IMR-90 (cell line): ENCODE results near the gene PLCB4. TPM values are rescaled to one million over a fixed set of nuclear protein-coding genes. Genes with fewer than 3 reads are reported as not detected.

Source experiments
- ATAC-seq: fragments of 200-7000 bp; cut with Tn5 transposase; 2 replicates; pipeline ENCODE4 v1.9.1; 2020; ENCODE audit warnings: low read depth, mild to moderate bottlenecking, moderate library complexity
- BruUV-seq: library from RNA; stranded (reverse); fragments of 400-500 nt; replicated peaks from 2 replicates; lab custom pipeline; 2021; lab: Mats Ljungman, UMichigan
- CTCF ChIA-PET: fragments of 300-600 bp; formaldehyde crosslinking; extraction: SDS; loops from one replicate; lab custom pipeline; 2021; ENCODE audit warnings: antibody characterized with exemption; lab: Yijun Ruan, JAX
- POLR2A ChIA-PET: fragments of 300-600 bp; sonication (Branson Sonifier 250); formaldehyde crosslinking; loops from one replicate; lab custom pipeline; 2022; ENCODE audit warnings: antibody characterized with exemption; ENCODE audit not compliant: unreplicated experiment; lab: Charles Lee
- DNase-seq: peaks from one replicate; pipeline ENCODE4 v3.0.0; 2013
- H2AFZ ChIP-seq: replicated peaks from 2 replicates; pipeline ENCODE3; 2013; ENCODE audit warnings: low read length, mild to moderate bottlenecking; ENCODE audit not compliant: poor library complexity
- H2AK5ac ChIP-seq: 2 replicates; pipeline ENCODE4 v1.6.1; 2013; ENCODE audit warnings: low read depth, low read length, inconsistent platforms
- H2AK9ac ChIP-seq: replicated peaks from 2 replicates; pipeline ENCODE3; 2013; ENCODE audit warnings: mild to moderate bottlenecking, low read depth, low read length, moderate library complexity; ENCODE audit not compliant: poor library complexity
- H2BK120ac ChIP-seq: 2 replicates; pipeline ENCODE4 v1.6.1; 2013; ENCODE audit warnings: low read depth, low read length, inconsistent platforms
- H2BK15ac ChIP-seq: 3 replicates; pipeline ENCODE4 v1.6.1; 2013; ENCODE audit warnings: low read depth, low read length, inconsistent platforms
- H2BK20ac ChIP-seq: 2 replicates; pipeline ENCODE4 v1.6.1; 2013; ENCODE audit warnings: low read depth, mild to moderate bottlenecking, inconsistent platforms, low read length, moderate library complexity
- H2BK5ac ChIP-seq: 2 replicates; pipeline ENCODE4 v1.6.1; 2013; ENCODE audit warnings: mild to moderate bottlenecking, low read depth, low read length, inconsistent platforms; ENCODE audit not compliant: poor library complexity, severe bottlenecking
- H3K14ac ChIP-seq: replicated peaks from 2 replicates; pipeline ENCODE4 v1.6.1; 2013; ENCODE audit warnings: low read depth, low read length, inconsistent platforms
- H3K18ac ChIP-seq: 2 replicates; pipeline ENCODE4 v1.6.1; 2013; ENCODE audit warnings: low read depth, low read length, control low read depth
- H3K23ac ChIP-seq: 2 replicates; pipeline ENCODE4 v1.6.1; 2013; ENCODE audit warnings: low read depth, low read length, inconsistent platforms
- H3K27ac ChIP-seq: 2 replicates; pipeline ENCODE4 v1.5.1; 2013; ENCODE audit warnings: mild to moderate bottlenecking, control low read depth, low read length; ENCODE audit not compliant: insufficient read depth
- H3K27me3 ChIP-seq: 2 replicates; pipeline ENCODE4 v1.6.1; 2013; ENCODE audit warnings: low read length; ENCODE audit not compliant: control insufficient read depth, insufficient read depth
- H3K36me3 ChIP-seq: 2 replicates; pipeline ENCODE4 v1.6.1; 2013; ENCODE audit warnings: low read length, mixed read lengths; ENCODE audit not compliant: control insufficient read depth, insufficient read depth
- H3K4ac ChIP-seq: 2 replicates; pipeline ENCODE4 v1.6.1; 2013; ENCODE audit warnings: low read depth, low read length, inconsistent platforms
- H3K4me1 ChIP-seq: 2 replicates; pipeline ENCODE4 v1.6.1; 2013; ENCODE audit warnings: low read length, mixed read lengths; ENCODE audit not compliant: control insufficient read depth, insufficient read depth
- H3K4me2 ChIP-seq: 2 replicates; pipeline ENCODE4 v1.6.1; 2013; ENCODE audit warnings: low read depth, mild to moderate bottlenecking, control low read depth, low read length, moderate library complexity
- H3K4me3 ChIP-seq: 2 replicates; pipeline ENCODE4 v1.5.1; 2013; ENCODE audit warnings: low read depth, mild to moderate bottlenecking, control low read depth, low read length, moderate library complexity; ENCODE audit not compliant: insufficient read depth
- H3K56ac ChIP-seq: 2 replicates; pipeline ENCODE4 v1.6.1; 2013; ENCODE audit warnings: low read length, inconsistent platforms; ENCODE audit not compliant: insufficient read depth; ENCODE audit errors: extremely low read depth
- H3K79me1 ChIP-seq, 2 experiments: 2 replicates each; pipeline ENCODE4 v1.6.1; 2013; ENCODE audit warnings: low read length in 2 of 2, inconsistent platforms in 1 of 2, low read depth in 1 of 2
- H3K9ac ChIP-seq: 2 replicates; pipeline ENCODE4 v1.6.1; 2013; ENCODE audit warnings: low read depth, low read length, control low read depth
- H3K9me1 ChIP-seq: 2 replicates; pipeline ENCODE4 v1.6.1; 2013; ENCODE audit warnings: low read length, inconsistent platforms; ENCODE audit not compliant: insufficient read depth
- H3K9me3 ChIP-seq: 2 replicates; pipeline ENCODE4 v1.6.1; 2013; ENCODE audit warnings: low read length; ENCODE audit not compliant: control insufficient read depth, insufficient read depth
- H4K20me1 ChIP-seq: 2 replicates; pipeline ENCODE4 v1.6.1; 2013; ENCODE audit warnings: low read length, inconsistent platforms; ENCODE audit not compliant: insufficient read depth
- H4K5ac ChIP-seq: 2 replicates; pipeline ENCODE4 v1.6.1; 2013; ENCODE audit warnings: mild to moderate bottlenecking, low read depth, low read length, control low read depth
- H4K8ac ChIP-seq, 2 experiments: 2 replicates each; pipeline ENCODE4 v1.6.1; 2013; ENCODE audit warnings: low read depth in 2 of 2, low read length in 2 of 2, control low read depth in 1 of 2, inconsistent platforms in 1 of 2
- H4K91ac ChIP-seq: 2 replicates; pipeline ENCODE4 v1.6.1; 2013; ENCODE audit warnings: low read depth, low read length, inconsistent platforms; ENCODE audit not compliant: insufficient read depth
- BHLHE40 ChIP-seq: fragments of 150-350 bp; IDR thresholded peaks from 2 replicates; pipeline ENCODE4 v1.6.1; 2016; ENCODE audit warnings: mild to moderate bottlenecking, low read depth, low read length
- CEBPB ChIP-seq: IDR thresholded peaks from 2 replicates; pipeline ENCODE4 v1.6.1; 2012; ENCODE audit warnings: low read depth, low read length, improper control_type of control experiment
- CHD1 ChIP-seq: IDR thresholded peaks from 2 replicates; pipeline ENCODE4 v1.6.1; 2012; ENCODE audit warnings: low read depth, low read length, improper control_type of control experiment
- FOS ChIP-seq: fragments of 150-350 bp; IDR thresholded peaks from 2 replicates; pipeline ENCODE4 v1.6.1; 2016; ENCODE audit warnings: low read depth, low read length
- MAFK ChIP-seq: IDR thresholded peaks from 2 replicates; pipeline ENCODE4 v1.6.1; 2012; ENCODE audit warnings: low read depth, low read length, improper control_type of control experiment
- MAZ ChIP-seq: IDR thresholded peaks from 2 replicates; pipeline ENCODE4 v1.6.1; 2012; ENCODE audit warnings: low read depth, mild to moderate bottlenecking, low read length, improper control_type of control experiment, moderate library complexity, borderline replicate concordance
- MXI1 ChIP-seq: IDR thresholded peaks from 2 replicates; pipeline ENCODE4 v1.6.1; 2012; ENCODE audit warnings: low read depth, mild to moderate bottlenecking, low read length, moderate library complexity, borderline replicate concordance
- NFE2L2 ChIP-seq: fragments of 150-350 bp; IDR thresholded peaks from 2 replicates; pipeline ENCODE4 v1.6.1; 2016; ENCODE audit warnings: low read depth, mild to moderate bottlenecking, low read length
- POLR2A ChIP-seq: IDR thresholded peaks from 2 replicates; pipeline ENCODE4 v1.6.1; 2012; ENCODE audit warnings: mild to moderate bottlenecking, low read depth, low read length
- RAD21 ChIP-seq: IDR thresholded peaks from 2 replicates; pipeline ENCODE4 v1.6.1; 2012; ENCODE audit warnings: low read length, improper control_type of control experiment
- RCOR1 ChIP-seq: IDR thresholded peaks from 2 replicates; pipeline ENCODE4 v1.6.1; 2012; ENCODE audit warnings: mild to moderate bottlenecking, low read length, improper control_type of control experiment; ENCODE audit not compliant: insufficient replicate concordance
- RFX5 ChIP-seq: IDR thresholded peaks from 2 replicates; pipeline ENCODE4 v1.8.0; 2012; ENCODE audit warnings: low read depth, mild to moderate bottlenecking, low read length, moderate library complexity
- SMC3 ChIP-seq: fragments of 150-350 bp; IDR thresholded peaks from 2 replicates; pipeline ENCODE4 v1.6.1; 2016; ENCODE audit warnings: low read depth, mild to moderate bottlenecking, antibody characterized with exemption, low read length, moderate library complexity
- WGBS, 2 experiments: methylation state at CpG; one replicate each; pipeline versions ENCODE4 v1.1.5 to v1.1.7; 2013; ENCODE audit warnings: missing lambda C conversion rate in 2 of 2; ENCODE audit not compliant: insufficient read length in 1 of 2; ENCODE audit errors: extremely low coverage in 2 of 2; 5-methylcytosine and 5-hydroxymethylcytosine counted together
- dilution Hi-C: fragments of 300-500 bp; cut with HindIII; formaldehyde crosslinking; loops from one replicate; pipeline ENCODE4 v1.14.3; 2018; ENCODE audit warnings: low sequenced_read_pairs; ENCODE audit not compliant: unreplicated experiment
- in situ Hi-C: fragments of 300-500 bp; cut with MboI; formaldehyde crosslinking; loops from 3 replicates; pipeline ENCODE4 v1.14.3; 2019; ENCODE audit warnings: low sequenced_read_pairs, inconsistent platforms, mixed read lengths
- intact Hi-C: fragments of 100-400 bp; cut with micrococcal nuclease; formaldehyde crosslinking; loops from 2 replicates; pipeline ENCODE4 v1.10.0; 2022
- polyA plus RNA-seq, 3 experiments: library from polyadenylated mRNA; depleted of rRNA; stranded (reverse); fragments of >200 nt; gene quantifications; 2 replicates each; pipeline ENCODE4 v1.2.3, GENCODE V29; 2012; ENCODE audit warnings: low replicate concordance in 1 of 3
- total RNA-seq: library from RNA; depleted of rRNA; stranded (reverse); fragments of >200 nt; gene quantifications from 2 replicates; pipeline ENCODE4 v1.2.3, GENCODE V29; 2012
- TF ChIP-seq, protein P1 (sequence below): fragments of 150-350 bp; IDR thresholded peaks from 2 replicates; pipeline ENCODE4 v1.6.1; 2016; ENCODE audit warnings: low read depth, mild to moderate bottlenecking, low read length, moderate library complexity, borderline replicate concordance
- TF ChIP-seq, protein P2 (sequence below): conservative IDR thresholded peaks from 2 replicates; pipeline ENCODE4 v1.5.1; 2012; ENCODE audit warnings: mild to moderate bottlenecking, low read depth, low read length, improper control_type of control experiment
- TF ChIP-seq, protein P3 (sequence below): fragments of 150-350 bp; IDR thresholded peaks from 2 replicates; pipeline ENCODE4 v1.6.1; 2017; ENCODE audit warnings: mild to moderate bottlenecking, antibody characterized with exemption, low read length, low read depth

PLCB4 gene
- total and polyA plus RNA-seq, 2 of the 4 experiments (the other 2 are of a cell fraction) = 12.5 to 24.0 TPM

DNA sequence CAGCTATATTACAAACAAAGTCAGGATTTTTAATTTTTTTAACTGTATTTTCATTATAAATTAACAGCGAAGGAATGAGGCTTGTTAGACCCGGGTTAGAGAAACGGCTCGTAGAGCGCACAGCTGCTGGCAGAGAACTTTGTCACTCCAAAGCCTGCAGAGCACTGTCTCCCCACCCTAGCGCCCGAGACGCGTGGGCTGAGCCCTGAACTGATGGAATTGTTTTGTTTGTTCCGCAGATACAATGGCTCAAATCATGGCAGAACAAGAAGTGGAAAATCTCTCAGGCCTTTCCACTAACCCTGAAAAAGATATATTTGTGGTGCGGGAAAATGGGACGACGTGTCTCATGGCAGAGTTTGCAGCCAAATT is 446.3 kb downstream of the PLCB4 start:
- Histone ChIP-seq H2AFZ (no peak overlapping the region), H3K27me3 (peaks cover 62% of the 10 kb centered on the region)

More for the DNA sequence above, 446.3 kb downstream of the PLCB4 start:
- H3K4me3 ChIP-seq = no peak overlapping the region
- dilution Hi-C loops (no loop called here), intact Hi-C loops (loop anchor here (5.0 kb wide), 1 partner anchor 77 kb away; no protein-coding TSS in a partner anchor), in situ Hi-C loops (no loop called here)
- H3K4me1 ChIP-seq = no peaks in the 10 kb centered on the region; the same call in 1 of the 2 replicates
- H3K9ac ChIP-seq = no peak overlapping the region
- H2BK15ac ChIP-seq = no peak overlapping the region
- no peaks in the 10 kb centered on the region for H3K79me1 ChIP-seq
- no peak overlapping the region for H2BK5ac ChIP-seq
- WGBS, 2 experiments = no CpG with 5 or more reads among the region's 13 CpGs
- peaks cover 3% of the 10 kb centered on the region; the same call in 1 of the 2 replicates for H3K9me3 ChIP-seq
- DNase-seq (no peak), ATAC-seq (no peak)
- H3K36me3 ChIP-seq = no peaks in the 10 kb centered on the region
- H3K27ac ChIP-seq = no peak overlapping the region
- no peaks in the 10 kb centered on the region for H3K9me1 ChIP-seq
- TF ChIP-seq RCOR1 (no peak), CEBPB (no peak), NFE2L2 (no peak), SMC3 (no peak), FOS (no peak), RAD21 (no peak), MAZ (no peak), CHD1 (no peak), MXI1 (no peak), MAFK (no peak), POLR2A (no peak), RFX5 (no peak), BHLHE40 (no peak)
- TF ChIP-seq, protein P1, sequence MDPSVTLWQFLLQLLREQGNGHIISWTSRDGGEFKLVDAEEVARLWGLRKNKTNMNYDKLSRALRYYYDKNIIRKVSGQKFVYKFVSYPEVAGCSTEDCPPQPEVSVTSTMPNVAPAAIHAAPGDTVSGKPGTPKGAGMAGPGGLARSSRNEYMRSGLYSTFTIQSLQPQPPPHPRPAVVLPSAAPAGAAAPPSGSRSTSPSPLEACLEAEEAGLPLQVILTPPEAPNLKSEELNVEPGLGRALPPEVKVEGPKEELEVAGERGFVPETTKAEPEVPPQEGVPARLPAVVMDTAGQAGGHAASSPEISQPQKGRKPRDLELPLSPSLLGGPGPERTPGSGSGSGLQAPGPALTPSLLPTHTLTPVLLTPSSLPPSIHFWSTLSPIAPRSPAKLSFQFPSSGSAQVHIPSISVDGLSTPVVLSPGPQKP = no peak
- TF ChIP-seq, protein P2, sequence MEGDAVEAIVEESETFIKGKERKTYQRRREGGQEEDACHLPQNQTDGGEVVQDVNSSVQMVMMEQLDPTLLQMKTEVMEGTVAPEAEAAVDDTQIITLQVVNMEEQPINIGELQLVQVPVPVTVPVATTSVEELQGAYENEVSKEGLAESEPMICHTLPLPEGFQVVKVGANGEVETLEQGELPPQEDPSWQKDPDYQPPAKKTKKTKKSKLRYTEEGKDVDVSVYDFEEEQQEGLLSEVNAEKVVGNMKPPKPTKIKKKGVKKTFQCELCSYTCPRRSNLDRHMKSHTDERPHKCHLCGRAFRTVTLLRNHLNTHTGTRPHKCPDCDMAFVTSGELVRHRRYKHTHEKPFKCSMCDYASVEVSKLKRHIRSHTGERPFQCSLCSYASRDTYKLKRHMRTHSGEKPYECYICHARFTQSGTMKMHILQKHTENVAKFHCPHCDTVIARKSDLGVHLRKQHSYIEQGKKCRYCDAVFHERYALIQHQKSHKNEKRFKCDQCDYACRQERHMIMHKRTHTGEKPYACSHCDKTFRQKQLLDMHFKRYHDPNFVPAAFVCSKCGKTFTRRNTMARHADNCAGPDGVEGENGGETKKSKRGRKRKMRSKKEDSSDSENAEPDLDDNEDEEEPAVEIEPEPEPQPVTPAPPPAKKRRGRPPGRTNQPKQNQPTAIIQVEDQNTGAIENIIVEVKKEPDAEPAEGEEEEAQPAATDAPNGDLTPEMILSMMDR = no peak
- TF ChIP-seq, protein P3, sequence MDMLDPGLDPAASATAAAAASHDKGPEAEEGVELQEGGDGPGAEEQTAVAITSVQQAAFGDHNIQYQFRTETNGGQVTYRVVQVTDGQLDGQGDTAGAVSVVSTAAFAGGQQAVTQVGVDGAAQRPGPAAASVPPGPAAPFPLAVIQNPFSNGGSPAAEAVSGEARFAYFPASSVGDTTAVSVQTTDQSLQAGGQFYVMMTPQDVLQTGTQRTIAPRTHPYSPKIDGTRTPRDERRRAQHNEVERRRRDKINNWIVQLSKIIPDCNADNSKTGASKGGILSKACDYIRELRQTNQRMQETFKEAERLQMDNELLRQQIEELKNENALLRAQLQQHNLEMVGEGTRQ = no peak
- no peak overlapping the region for H3K14ac ChIP-seq
- no peaks in the 10 kb centered on the region for H4K20me1 ChIP-seq
- H4K8ac ChIP-seq = no peak overlapping the region
- H4K5ac ChIP-seq = no peak overlapping the region
- H2BK20ac ChIP-seq = no peak overlapping the region
- H3K18ac ChIP-seq = no peak overlapping the region
- no peak overlapping the region for H3K4ac ChIP-seq
- H3K23ac ChIP-seq = no peak overlapping the region
- no peak overlapping the region for H4K91ac ChIP-seq
- H2AK5ac ChIP-seq = no peak overlapping the region
- no peak overlapping the region for H3K56ac ChIP-seq
- no peak overlapping the region for H2AK9ac ChIP-seq
- no peak overlapping the region for H2BK120ac ChIP-seq
- H3K4me2 ChIP-seq = no peak overlapping the region
- ChIA-PET CTCF (no interaction called here), POLR2A (no interaction called here)
- BruUV-seq = no TSS peak
